Ishikawa (cell line): ENCODE data around the gene ABHD3.

Source experiments
- CEBPB ChIP-seq: IDR thresholded peaks from 2 replicates; pipeline ENCODE4 v1.6.1; 2012
- CREB1 ChIP-seq: IDR thresholded peaks from 2 replicates; pipeline ENCODE4 v1.6.1; 2012; ENCODE audit warnings: low read depth
- EGR1 ChIP-seq: IDR thresholded peaks from 2 replicates; pipeline ENCODE4 v1.6.1; 2012
- EP300 ChIP-seq: IDR thresholded peaks from 2 replicates; pipeline ENCODE4 v1.6.1; 2012; ENCODE audit warnings: borderline replicate concordance
- FOXM1 ChIP-seq: IDR thresholded peaks from 2 replicates; pipeline ENCODE4 v1.6.1; 2012; ENCODE audit warnings: low read depth, borderline replicate concordance
- NFIC ChIP-seq: IDR thresholded peaks from 2 replicates; pipeline ENCODE4 v1.6.1; 2012
- RAD21 ChIP-seq: IDR thresholded peaks from 2 replicates; pipeline ENCODE4 v1.6.1; 2012; ENCODE audit warnings: low read depth
- TAF1 ChIP-seq: IDR thresholded peaks from 2 replicates; pipeline ENCODE4 v1.6.1; 2012; ENCODE audit warnings: low read depth, mild to moderate bottlenecking
- TCF12 ChIP-seq: IDR thresholded peaks from 2 replicates; pipeline ENCODE4 v1.6.1; 2012; ENCODE audit warnings: low read depth
- YY1 ChIP-seq: IDR thresholded peaks from 2 replicates; pipeline ENCODE4 v1.6.1; 2012; ENCODE audit warnings: low read depth
- ZBTB7A ChIP-seq: IDR thresholded peaks from 2 replicates; pipeline ENCODE4 v1.6.1; 2012; ENCODE audit warnings: low read depth
- TF ChIP-seq, protein P1 (sequence below): IDR thresholded peaks from 2 replicates; pipeline ENCODE4 v1.6.1; 2012; ENCODE audit warnings: low read depth, mild to moderate bottlenecking
- TF ChIP-seq, protein P2 (sequence below): IDR thresholded peaks from 2 replicates; pipeline ENCODE4 v1.6.1; 2012

DNA sequence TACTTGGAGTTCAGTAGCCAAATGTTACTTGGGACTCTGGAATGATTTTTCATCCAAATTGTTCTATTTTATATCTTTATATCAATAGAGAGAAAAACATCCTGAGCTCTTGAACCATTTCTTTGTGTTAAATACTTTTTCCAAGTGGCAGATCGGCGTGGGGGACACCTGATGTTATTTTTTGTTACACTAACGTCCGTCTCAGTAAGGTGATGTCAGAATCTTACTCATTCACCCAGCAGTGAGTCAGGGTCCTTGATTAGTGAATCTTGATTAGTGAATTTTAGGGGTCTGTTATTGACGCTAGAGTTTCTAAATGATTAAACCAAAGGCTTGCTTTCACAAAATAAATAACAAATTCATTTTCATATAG, 37.7 kb upstream of the ABHD3 start:
- TF ChIP-seq CREB1 (no peak), TAF1 (no peak), RAD21 (no peak), FOXM1 (no peak), EGR1 (no peak), NFIC (no peak), EP300 (no peak), CEBPB (no peak), TCF12 (no peak), ZBTB7A (no peak), YY1 (no peak)
- TF ChIP-seq, protein P1, sequence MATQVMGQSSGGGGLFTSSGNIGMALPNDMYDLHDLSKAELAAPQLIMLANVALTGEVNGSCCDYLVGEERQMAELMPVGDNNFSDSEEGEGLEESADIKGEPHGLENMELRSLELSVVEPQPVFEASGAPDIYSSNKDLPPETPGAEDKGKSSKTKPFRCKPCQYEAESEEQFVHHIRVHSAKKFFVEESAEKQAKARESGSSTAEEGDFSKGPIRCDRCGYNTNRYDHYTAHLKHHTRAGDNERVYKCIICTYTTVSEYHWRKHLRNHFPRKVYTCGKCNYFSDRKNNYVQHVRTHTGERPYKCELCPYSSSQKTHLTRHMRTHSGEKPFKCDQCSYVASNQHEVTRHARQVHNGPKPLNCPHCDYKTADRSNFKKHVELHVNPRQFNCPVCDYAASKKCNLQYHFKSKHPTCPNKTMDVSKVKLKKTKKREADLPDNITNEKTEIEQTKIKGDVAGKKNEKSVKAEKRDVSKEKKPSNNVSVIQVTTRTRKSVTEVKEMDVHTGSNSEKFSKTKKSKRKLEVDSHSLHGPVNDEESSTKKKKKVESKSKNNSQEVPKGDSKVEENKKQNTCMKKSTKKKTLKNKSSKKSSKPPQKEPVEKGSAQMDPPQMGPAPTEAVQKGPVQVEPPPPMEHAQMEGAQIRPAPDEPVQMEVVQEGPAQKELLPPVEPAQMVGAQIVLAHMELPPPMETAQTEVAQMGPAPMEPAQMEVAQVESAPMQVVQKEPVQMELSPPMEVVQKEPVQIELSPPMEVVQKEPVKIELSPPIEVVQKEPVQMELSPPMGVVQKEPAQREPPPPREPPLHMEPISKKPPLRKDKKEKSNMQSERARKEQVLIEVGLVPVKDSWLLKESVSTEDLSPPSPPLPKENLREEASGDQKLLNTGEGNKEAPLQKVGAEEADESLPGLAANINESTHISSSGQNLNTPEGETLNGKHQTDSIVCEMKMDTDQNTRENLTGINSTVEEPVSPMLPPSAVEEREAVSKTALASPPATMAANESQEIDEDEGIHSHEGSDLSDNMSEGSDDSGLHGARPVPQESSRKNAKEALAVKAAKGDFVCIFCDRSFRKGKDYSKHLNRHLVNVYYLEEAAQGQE, result no peak
- TF ChIP-seq, protein P2, sequence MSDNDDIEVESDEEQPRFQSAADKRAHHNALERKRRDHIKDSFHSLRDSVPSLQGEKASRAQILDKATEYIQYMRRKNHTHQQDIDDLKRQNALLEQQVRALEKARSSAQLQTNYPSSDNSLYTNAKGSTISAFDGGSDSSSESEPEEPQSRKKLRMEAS, result no peak
